GM18520 (cell line): ENCODE measurements around the gene SNAPC4.

ENCODE experiments used
- ATAC-seq: cut with Tn5 transposase; IDR thresholded peaks from one replicate; pipeline ENCODE4 v1.9.1; 2021; ENCODE audit not compliant: unreplicated experiment

SNAPC4 gene

DNA sequence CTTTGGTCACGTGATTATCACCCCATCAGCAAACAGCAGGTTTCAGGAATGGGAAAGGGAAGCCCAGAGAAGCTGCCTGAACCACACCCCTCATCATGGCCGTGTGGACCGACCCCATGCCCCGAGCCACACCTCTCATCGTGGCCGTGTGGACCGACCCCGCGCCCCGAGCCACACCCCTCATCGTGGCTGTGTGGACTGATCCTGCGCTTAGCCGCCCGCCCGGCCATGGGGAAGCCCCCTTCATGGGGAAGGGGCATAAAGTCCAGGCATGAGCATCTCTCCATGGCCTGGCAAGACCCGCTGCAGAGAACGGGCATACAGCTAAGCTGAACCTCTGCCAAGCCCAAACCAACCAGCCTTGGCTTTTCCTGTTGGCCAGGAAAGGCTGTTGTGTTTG lies 6.4 kb downstream of the SNAPC4 start:
- no peak for ATAC-seq

DNA sequence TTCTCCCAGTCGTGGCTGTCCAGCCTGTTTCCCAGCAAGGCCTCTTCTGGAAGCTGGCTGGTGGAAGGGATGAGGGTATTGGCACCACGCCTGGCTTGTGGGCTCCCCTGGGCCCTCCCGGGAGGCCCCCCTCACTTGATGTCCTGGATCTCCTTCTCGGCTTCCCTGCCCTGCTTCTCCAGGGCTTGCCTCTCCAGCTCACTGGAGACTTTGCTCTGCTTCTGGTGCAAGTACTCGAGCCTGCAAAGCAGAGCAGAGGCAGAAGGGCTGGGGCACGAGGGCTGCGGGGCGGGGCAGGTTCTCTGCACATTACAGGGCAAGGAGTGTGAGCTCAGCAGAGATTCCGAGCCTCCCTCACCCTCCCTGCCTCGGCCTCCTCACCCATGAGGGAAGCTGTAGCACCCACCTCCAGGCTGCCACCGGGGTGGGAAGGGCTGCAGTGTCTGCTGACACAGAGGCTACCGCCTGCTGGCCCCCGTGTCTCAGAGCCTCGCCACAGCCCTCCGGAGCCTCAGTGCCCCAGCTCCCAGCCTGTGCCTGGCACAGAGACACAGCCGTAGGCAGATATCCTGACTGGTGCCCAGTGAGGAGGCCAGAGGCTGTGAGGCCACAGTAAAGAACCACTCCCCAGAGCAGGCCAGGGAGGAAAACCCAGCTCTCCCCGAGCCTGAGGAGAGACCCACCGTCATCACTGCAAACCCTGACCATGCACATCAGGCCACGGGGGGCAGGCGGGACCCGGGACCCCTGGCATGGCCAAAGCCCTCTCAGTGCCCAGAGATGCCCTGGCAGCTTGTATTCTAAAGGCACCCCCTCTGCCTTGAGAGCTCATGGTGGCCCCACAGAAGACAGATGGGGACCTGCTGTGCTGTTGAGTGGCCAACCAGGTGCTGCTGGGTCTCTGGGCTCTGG lies 7.2 kb downstream of the SNAPC4 start:
- no peak for ATAC-seq

DNA sequence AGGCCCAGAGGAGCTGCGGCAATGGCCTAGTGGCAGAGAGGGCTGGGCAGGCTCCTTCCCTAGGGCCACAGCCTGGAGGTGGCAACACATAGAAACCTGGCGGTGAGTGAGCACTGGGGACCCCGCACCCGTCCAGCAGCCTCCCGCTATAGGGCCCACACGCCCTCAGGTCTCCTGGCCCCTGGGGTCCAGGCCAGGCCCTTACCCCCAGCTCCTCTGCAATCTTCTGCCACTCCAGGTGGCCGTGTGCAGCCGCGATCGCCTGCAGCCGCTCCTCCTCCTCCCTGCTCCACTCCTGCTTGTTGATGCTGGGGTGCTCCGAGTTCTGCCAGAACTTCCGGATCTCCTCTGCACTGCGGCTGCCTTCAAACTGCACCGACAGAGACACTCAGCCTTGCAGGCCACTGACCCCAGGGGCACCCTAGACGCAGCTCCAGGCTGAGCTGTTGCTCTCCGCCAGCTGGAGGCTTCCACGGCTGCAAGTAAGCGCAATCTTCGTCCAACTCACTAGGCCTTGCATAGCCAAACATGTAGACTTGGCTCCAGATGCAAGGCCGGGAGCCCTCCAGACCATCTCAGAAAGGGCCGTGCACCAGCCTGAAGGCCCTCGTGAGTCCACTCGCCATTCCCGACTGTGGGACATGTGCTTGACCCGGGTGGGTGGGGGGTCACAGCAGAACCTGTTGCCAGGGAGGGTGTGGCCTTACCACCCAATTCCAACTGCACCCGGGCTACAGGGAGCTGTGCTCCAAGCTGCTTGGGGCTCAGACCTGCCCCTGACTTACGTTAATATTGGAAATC lies 8.0 kb downstream of the SNAPC4 start:
- ATAC-seq = no peak

DNA sequence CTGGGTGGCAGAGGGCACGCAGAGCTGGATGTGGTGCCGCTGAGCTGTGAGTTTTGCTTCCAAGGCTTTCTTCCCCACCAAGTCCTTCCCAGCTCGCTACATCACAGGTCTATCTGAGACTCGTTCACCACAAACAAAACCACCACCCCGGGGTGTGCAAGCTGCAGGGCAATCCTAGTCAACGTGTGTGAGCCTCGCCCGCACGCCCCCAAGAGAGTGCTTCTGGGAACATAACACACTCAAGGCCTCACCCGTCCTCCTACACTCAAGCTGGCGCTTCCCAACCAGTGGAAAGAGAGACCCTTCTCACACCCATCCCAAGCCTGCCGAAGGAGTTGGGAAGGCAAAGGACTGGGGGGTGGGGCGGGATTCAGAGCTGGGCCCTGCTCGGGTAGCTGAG lies 10.6 kb downstream of the SNAPC4 start:
- no peak for ATAC-seq

DNA sequence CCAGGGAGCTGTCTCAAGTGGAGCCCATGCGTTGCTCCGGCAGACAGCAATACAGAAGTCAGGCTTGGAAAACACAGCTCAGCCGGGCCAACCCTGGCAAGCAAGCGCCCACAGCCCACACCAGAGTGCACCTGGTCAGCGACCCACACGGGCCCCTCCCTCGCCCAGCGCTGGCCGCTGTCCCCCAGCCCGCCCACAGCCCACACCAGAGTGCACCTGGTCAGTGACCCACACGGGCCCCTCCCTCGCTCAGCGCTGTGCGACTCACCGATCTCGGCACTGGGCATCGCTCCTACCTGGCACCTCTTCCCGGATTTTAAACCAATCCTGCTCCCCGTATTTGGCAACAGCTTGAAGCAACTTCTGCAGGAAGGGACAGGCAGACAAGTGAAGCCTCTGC lies 12.8 kb downstream of the SNAPC4 start:
- ATAC-seq = no peak

DNA sequence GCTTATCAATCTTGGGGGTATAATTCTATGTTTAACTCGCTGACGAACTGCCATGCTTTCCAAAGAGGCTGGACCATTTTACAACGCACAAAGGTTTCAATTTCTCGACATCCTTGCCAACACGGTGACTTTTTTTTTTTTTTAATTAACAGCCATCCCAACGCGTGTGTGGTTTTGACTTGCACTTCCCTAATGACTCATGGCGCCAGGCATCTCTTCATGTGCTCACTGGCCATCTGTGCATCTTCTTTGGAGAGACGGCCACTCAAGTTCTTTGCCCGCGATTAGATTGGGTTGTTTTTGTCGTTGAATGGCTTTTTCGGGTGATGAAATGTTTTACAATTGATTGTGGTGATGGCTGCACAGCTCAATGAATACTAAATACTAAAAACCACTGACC lies 14.0 kb downstream of the SNAPC4 start:
- no peak for ATAC-seq

DNA sequence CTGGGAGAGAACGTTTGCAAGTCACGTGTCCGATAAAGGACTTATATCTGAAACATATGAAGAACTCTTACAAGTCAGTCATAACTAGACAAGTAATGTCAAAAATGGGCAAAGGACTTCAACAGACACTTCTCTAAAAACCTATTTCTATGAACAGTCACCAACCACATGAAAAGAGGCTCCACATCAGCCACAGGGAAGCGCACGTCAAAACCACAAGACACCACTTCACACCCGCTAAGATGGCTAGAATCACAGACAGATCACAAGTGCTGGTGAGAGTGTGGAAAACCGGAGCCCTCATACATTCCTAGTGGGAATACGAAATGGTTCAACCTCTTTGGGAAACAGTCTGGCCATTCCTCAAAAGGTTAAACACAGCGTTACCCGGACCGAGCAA lies 15.0 kb downstream of the SNAPC4 start:
- ATAC-seq = no peak

DNA sequence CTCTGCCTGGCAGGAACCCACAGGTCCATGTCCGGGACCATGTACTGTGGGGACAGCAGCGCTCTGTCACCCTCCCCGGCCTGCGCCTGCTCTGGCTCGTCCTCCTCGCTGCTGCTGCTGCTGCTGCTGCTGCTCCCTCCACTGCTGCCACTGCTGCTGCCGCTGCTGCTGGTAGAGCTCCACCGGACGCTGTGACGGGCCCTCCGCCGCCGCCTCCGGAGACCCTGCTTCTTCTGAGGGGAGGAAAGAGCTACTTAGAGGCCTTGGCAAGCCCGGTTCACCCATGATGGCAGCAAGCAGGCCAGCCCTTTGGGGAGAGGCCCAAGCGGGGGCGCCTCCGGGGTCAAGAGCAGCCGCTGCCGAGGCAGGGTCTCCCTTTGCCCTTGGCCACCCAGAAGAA lies 16.5 kb downstream of the SNAPC4 start:
- no peak for ATAC-seq

DNA sequence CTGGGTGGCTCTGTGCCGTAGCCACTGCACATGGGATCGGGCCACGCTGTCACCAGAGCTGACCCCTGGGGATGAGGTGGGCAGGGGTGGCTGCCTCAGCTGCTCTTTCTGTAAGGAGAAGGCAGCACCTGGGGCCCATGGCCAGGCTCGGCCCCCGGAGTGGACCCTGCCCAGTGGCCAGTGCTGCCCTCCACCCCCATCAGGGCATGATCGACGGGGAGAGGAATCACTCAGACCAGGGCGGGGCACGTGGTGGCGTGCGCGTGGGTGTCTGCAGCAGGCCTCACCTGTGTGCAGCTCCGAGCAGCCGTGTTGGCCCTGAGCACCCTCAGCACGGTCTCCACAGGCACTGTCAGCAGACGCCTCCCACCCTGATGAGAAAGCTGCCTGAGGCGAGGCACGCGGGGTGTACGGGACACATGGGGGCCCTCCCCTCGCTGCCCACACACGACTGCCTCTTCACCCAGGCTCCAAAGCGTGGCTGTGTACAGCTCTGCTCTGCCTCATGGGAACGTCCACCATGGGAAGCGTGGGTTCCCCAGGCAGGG lies 17.9 kb downstream of the SNAPC4 start:
- ATAC-seq = no peak

DNA sequence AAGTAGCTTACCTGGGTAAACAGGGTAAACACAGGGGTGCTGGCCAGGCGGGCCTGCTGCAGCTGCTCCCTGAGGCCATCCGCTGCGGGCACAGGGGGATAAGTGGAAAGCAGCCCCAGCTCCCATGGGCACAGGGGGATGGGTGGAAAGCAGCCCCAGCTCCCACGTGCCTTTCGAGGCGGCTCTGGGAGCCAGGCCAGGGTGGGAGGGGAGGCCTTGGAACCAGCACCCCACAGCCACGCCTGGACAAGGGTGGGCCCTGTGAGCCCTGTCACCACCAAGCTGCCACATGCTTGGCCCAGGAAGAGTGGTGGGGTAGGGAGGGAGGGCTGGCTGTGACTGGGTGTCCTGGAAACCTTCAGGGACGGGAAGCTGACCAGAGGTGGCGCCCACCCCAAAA lies 18.7 kb downstream of the SNAPC4 start:
- no peak for ATAC-seq

DNA sequence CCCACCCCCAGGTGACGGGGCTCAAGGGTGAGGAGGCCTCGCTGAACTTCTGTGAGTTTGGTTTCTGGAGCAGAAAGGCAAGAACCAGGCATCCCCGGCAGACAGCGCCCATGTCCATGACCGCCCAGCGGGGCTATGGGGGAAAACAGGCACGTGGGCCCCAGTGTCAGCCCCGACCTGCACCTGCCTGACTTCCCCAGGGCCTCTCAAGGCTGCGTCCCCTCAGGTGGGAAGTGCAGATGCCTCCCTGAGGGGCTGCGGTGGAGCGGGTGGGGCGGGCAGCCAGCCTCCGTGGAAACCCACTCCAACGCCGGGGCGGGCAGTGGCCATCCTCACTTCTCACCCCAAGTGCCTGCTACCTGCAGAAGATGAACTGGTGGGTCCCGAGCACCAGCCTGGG lies 19.6 kb downstream of the SNAPC4 start:
- no peak for ATAC-seq

DNA sequence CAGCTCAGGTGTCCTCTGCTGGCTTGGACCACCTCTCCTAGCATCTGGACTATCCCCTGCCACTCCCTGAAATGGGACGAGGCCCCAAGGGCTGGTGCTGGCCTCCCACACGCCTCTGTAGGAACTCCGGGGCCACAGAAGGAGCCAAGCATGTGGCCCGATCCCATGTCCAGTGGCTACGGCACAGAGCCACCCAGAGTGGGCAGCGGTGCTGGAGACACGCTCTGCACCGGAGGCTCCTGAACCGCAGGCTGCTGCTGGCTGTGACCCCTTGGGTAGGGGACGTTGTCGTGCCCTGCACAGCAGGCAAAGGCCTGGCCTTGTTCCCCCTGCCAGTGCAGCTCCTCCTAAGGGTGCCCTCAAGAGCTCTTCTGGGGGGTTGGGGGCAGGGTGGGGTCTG lies 20.1 kb downstream of the SNAPC4 start:
- ATAC-seq = no peak

DNA sequence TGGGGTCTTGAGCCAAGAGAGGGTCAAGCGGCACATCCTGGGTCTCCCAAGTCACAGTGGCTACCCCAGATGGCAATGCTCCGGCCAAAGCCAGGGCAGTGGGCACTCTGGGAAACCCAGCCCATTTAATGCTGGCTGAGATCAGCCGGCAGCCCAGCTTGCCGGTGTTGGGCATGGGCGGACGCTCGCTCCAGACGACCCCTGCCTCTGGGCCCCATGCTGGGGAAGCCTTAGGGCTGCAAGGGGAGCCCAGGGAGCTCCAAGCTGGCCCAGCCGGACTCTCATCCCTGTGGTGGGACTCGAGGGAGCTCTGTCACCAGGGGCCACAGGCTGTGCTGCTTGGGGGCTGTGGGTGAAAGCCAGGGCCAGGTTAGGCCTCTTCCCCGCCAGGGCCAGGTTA lies 20.6 kb downstream of the SNAPC4 start:
- no peak for ATAC-seq

DNA sequence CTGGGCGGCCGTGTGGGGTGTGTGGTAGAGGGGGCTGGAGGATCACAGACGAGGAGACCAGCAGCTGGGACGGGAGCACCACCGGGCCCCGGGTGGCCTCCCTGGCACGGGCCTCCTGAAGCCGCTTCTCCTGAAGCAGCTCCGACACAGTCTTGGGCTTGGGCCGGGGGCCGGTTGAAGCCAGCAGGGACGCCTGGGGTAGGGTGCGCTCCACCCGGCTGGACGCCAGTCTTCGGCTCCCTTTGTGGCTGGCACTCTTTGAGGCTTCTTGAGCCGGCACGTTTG lies 21.0 kb downstream of the SNAPC4 start:
- ATAC-seq = no peak

DNA sequence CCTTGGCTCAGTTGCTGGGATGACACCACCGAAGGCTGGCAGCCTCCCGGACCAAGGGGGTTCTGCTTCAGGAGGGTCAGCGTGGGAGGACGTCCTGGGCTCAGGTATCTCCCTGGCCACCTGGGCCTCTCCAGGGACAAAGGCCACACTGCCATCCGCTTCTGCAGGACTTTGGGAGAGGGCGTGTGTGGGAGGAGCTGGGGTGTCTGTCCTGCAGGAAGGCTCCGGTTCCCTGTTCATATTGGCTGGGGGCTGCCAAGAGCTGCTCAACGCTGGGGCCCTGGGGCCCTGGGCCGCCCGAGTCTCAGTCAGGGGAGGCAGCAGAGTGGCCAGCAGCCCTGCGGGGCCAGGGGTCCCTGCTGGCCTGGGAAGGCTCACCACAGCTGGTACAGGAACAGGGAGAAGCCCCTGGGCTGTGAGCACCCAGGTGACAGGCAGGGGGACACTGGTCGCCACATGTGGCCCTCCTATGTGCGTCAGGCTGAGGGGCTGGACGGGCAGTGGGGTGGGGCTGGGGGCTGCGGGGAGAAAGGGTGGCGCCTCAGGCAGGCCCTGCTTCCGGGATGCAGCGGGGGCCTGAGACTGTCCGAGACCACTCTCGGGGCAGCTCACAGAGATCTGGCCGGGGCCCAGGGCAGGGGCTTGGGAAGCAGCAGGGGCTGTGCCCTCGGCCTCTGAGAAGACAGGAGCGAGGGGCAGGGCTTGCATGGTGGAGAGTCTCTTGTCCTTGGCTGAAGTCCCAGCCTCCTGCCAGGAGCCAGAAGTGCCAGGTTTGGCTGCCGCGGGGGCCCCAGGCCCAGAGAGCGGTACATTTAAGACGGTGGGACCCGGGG lies 21.6 kb downstream of the SNAPC4 start:
- ATAC-seq = no peak

DNA sequence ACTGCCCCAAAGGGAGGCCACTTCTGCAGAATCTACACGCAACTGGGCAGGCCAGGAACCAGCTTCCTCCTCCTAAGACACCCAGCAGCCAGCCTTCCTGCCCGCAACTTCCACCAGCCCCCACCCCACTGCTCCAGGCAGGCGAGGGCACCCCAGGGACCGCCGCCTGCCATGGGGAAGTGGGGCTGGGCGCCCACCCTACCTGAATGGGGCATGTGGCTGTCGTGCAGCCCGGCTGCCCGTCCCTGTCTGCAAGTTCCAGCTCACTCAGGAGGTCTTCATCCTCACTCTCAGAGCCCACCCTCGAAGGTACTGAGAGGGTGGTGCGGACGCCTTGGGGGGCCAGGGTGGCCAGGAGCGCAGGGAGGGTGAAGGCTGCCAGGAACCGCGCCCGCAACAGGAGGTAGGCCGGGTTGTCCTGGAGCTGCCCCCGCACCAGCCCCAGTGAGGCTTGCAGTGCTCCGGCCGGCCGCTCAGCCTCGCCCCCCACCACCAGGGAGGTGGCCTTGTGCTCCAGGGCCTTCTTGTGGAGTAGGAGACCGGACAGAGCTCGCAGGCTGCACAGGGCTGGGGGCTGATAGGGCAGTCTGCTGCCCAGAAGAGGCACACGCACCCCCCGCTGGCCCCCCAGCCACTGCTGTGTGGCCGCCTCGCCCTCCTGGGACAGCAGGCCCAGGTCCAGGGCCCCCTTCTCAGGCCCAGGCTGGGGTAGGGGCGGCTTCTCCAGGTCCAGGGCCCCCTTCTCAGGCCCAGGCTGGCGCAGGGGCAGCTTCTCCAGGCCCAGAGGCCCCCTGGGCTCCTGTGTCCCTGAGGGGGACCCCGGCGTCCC lies 22.4 kb downstream of the SNAPC4 start:
- no peak for ATAC-seq

DNA sequence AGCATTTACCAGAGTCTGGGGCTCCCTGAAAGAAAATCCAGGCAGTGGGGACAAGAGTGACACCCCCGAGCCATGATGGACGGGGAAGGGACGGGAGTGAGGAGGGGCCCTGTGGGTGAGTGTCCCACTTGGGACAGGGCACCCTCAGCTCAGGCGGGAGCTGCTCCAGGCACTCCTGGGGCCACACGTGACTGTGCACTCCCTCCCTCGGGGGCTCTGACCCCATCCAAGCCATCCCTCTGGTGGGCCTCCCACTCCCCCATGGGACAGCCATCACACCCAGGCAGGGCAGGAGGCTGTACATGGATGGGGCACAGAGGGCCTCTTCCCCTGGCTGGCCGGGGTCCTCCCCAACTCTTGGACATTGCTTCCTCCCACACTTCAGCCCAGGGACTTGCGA lies 23.5 kb downstream of the SNAPC4 start:
- no peak for ATAC-seq

DNA sequence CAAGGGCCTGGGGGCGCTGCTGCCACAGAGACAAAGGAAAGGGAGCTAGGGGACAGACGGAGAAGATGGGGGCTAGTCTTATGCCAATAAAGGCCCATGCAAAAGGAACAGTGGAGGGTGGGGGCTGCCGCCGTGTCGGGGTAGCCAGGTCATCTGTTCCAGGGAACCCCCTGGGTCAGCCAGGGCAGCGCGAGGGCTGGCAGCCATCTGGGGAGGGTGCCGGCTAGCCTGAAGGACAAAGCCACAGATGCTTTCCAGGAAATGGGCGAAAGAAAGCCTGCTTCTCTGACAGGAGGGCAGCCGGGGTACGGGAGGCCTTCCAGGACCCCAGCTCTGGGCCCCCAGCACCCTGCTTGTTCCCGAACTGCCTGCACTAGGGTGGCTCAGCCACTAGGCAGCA lies 24.9 kb downstream of the SNAPC4 start:
- ATAC-seq = no peak

DNA sequence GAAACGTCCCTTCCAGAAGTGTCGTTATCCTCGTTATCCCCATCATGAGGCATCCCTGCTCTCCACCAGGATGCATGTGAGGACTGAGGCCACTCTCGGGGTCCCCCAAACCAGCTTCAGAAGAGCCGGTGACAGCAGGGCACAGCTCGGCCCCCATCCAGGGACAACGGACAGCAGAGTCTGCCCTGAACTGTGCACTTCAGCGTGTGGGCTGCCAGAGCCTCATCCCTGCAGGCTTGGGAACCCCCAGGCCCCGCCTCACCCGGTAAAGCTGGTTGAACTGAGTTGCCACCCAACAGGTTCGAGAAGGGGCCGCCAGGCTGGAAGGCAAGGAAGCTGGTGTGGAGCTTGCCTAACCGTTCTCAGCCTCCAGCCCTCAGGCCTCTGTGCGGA lies 25.8 kb downstream of the SNAPC4 start:
- no peak for ATAC-seq
